ENCODE measurements around the gene ZNF334.

The ZNF334 gene

GRCh38 chr20:46545077-46545826, 31.9 kb upstream of the ZNF334 start:
- no peak for DNase-seq

DNA sequence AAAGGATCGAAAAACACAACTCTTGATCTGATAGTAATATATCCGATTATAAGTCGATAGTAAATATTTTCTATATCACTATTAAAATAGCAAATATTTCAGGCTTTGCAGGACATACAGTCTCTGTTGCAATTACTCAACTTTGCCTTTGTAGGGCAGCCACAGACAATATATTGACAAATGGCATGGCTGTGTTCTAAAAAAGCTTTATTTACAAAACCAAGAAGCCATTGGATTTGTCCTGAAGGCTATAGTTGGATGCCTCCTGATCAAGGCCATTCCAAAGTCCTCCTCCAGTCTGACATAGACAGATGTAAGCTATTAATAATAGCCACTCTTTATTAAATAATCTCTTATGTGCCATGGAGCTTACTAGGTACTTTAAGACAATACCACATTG, 31.2 kb upstream of the ZNF334 start:
- no peak for DNase-seq

GRCh38 chr20:46543959-46544358, 30.6 kb upstream of the ZNF334 start:
- no peak for DNase-seq

DNA sequence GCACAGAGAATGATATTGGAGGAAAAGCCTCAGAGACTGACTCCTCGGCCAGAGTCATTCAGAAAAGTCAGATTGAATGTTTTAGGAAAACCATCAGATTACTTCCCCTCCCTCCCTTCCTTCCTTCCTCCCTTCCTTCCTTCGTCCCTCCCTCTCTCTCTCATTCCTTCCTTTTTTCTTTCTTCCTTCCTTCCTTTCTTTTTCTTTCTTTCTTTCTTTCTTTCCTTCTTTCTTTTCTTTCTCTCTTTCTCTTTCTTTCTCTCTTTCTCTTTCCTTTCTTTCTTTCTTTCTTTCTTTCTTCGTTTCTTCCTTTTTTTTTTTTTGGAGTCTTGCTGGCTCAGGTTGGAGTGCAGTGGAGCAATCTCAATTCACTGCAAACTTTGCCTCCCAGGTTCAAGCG, 29.7 kb upstream of the ZNF334 start:
- DNase-seq, result no peak

DNA sequence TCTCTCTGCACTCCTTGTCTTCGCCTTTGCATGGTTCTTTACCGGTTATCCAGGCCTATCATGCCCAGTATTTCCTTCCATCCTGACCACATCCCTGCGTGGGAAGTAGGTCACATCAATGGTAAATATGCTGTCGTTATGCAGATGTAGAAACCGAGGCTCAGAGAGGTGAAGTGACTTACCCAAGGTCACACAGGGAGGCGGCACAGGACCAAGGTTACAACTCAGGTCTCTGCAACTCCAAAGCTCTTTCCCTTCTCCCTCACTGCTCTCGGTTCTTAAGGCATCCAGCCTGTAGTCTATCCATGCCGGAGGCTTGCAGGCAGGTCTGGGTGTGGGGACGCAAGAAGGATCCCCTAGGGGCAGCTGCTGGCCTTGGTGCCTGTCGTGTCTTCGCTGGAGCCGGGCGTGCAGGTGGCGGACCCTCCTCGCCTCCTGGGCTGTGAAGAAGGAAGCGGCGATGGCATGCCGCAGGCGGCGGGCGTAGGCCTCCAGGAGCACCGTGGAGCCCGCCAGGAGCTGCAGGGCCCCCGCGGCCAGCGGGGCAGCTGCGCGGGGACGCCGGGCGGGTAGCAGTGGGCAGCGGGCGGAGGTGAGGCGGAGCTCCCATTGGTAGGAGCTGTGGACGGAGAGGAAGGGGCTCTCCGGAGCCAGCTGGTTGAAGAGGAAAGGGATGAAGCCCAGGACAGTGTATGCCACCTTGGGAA, 28.0 kb upstream of the ZNF334 start:
- no peak for DNase-seq

DNA sequence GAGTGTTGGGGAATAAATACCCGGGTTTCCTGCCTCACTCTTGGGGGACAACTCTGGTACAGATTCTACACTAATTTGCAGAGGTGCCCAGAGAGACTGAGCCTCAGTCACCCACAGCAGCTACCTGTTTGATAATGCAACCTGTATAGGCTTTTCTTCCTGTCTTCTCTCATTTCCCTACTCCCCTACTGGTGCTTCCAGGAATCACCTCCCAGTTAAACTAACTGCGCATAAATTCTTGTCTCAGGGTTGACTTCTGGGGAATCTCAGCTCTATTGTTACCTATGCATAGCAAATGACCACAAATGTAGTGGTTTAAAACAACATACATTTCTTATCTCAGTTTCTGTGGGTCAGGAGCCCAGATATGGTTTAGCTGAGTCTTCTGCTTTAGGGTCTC, 25.8 kb upstream of the ZNF334 start:
- no peak for DNase-seq

DNA sequence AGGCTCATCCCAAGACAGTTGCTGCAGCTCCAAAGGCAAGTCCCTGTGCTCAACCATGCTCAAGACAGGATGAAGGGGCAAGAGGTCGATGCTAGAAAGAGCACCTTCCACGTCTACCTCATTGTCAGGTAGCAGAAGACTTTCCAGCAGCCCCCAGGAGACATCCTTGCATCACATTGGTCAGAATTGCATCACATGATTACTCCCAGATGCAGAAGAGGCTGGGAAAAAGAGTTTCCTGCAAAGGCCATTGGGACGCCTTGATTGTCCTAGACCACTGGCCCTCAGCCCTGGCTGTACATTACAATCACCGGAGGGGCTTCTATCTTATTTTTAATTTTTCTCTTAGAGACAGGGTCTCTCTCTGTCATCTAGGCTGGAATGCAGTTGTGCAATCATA, 17.3 kb upstream of the ZNF334 start:
- no peak for DNase-seq

GRCh38 chr20:46523696-46524328, 10.5 kb upstream of the ZNF334 start:
- DNase-seq, result no peak

DNA sequence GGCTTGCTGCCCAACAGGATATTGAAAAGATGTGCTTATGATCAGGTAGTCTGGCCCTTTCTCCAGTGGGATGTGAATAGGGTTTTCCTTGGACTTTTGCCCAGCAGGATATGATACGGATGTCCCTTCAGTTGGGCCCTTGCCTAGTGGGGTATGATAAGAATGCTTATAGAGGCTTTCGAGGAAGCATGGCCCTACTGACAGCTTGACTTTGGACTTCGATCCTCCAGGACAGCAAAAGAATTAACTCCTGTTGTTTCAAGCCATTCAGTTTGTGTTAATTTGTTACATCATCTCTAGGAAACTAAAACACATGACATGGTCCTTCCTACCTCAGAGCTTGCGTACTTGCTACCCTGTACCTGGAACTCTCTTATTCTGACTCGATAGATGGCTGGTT, 9.7 kb upstream of the ZNF334 start:
- no peak for DNase-seq

DNA sequence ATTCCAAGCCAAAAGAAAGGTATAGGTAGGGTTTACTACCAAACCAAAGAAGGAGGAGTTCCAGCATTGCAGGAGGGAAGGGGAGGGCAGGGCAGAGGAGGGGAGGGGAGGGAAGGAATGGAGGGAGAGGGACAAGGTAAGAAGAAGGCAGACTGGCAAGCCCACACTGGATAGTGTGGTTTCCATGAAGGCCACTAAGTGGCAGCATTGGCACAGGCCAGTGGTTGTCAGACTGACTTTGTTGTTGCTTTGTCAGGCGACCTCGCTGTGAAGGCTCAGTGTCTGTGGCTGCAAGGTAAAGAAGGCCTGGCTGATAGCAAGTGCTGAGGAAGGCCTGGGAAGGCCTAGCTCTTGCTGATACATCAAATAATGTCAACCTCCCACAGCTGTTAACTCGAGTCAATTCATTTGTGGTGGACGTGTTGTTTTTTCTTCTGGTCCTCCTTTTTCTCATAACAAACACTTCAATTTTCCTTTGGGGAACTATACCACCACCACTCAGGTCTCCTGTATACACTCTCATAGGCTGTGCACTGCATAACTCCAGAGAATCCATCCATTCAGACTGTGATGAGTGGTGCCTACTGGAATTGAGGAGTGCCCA, 7.7 kb upstream of the ZNF334 start:
- DNase-seq, result no peak

DNA sequence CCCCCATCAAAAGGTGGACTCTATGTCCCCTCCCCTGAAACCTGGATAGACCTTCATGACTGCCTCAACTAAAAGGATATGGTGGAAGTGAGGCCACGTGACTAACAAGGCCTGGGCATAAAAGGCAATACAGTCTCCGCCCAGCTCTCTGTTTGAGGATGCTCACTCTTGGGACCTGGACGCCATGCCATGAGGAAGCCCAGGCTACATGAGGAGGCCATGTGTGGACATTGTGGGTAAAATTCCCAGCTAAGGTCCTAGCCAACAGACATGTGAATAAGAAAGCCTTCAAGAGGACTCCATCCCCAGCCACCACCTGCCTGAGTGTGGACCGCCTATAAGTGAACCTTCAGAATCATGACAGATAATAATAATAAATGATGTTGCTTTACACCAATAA, 7.2 kb upstream of the ZNF334 start:
- DNase-seq, result no peak

- DNase-seq, result no peak
Measured at GRCh38 chr20:46519471-46520068, 6.2 kb upstream of the ZNF334 start.

DNA sequence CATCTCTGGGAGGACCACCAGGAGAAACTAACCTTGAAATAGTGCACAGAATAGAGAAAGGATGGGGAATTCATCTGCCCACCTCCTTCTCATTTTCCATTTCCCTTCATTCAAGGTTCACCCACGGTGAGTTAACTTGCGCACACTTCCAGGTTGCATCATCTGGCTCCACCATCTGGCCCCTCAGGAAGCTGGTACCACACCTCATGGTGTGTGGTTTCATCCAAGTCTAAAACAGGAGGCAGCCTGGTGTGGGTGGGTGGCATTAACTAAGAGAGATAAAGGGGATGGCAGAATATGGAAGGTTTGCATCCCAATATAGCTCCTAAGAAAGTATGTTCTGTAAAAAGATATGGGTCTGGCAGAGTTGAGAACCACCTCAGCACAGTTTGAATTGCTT, 3.8 kb downstream of the ZNF334 start:
- DNase-seq, result no peak

- DNase-seq, result no peak
Measured at GRCh38 chr20:46507760-46508407, 5.5 kb downstream of the ZNF334 start.

DNA sequence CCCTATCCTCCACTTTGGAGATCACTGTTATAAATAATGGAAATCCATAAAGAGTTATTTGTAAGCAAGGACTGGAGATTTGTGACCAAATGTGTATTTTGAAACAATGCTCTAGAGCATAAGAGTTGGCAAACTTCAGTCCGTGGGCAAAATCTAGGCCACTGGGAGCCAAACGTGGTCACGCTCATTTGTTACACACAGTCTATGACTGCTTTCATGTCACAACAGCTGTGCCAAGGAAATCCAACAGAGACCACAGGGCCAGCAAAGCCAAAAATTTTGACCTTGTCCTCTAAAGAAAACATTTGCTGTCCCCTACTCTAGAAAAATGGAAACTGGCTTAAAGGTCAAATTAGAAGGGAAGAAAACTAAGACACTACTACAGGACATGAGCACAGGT, 7.9 kb downstream of the ZNF334 start:
- no peak for DNase-seq

- no peak for DNase-seq
Measured at GRCh38 chr20:46501961-46502360, 11.4 kb downstream of the ZNF334 start.

GRCh38 chr20:46501337-46501942, 11.9 kb downstream of the ZNF334 start:
- no peak for DNase-seq

- no peak for DNase-seq
Measured at GRCh38 chr20:46494077-46494476, 19.3 kb downstream of the ZNF334 start.

GRCh38 chr20:46491354-46491753, 22.0 kb downstream of the ZNF334 start:
- DNase-seq, result no peak

DNA sequence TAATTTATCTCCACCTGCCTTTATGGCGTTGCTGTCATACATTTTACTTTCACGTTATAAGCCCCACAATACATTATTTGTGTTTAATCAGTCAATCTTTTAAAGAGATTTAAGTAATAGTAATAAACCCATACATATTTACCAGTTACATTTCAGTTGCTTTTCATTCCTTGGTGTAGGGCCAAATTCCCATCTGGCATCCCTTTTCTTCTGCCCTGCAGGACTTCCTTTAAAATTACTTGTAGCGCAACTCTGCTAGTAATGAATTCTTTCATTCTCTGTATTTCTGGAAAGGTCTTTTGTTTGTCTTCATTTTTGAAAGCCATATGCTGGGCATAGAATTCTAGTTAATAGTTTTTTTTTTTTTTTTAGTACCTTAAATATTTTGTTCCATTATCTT, 24.9 kb downstream of the ZNF334 start:
- DNase-seq, result no peak

GRCh38 chr20:46487628-46488027, 25.7 kb downstream of the ZNF334 start:
- DNase-seq, result no peak

- no peak for DNase-seq
Measured at GRCh38 chr20:46485431-46485830, 27.9 kb downstream of the ZNF334 start.
